K562 (cell line): Measurements from ENCODE around the gene SNW1. TPM values are rescaled to one million over a fixed set of nuclear protein-coding genes. Genes with fewer than 3 reads are reported as not detected.

ENCODE experiments used
- ATAC-seq: fragments of 200-7000 bp; cut with Tn5 transposase; 3 replicates; pipeline ENCODE4 v1.9.1; 2020; ENCODE audit warnings: moderate library complexity
- BruUV-seq: library from RNA; stranded (reverse); fragments of 400-500 nt; replicated peaks from 2 replicates; lab custom pipeline; 2021; lab: Mats Ljungman, UMichigan
- CTCF ChIA-PET: fragments of 300-600 bp; formaldehyde crosslinking; extraction: SDS; loops from one replicate; lab custom pipeline; 2021; ENCODE audit warnings: low intra/inter-chr PET ratio; lab: Yijun Ruan, JAX
- POLR2A ChIA-PET: fragments of 300-600, 350-650 bp; sonication (Branson Sonifier 250); formaldehyde crosslinking; extraction: SDS; loops from one replicate; lab custom pipeline; 2021; ENCODE audit warnings: antibody characterized with exemption, inconsistent platforms; lab: Yijun Ruan, JAX
- DNase-seq, 4 experiments: peaks; one replicate each; pipeline versions ENCODE4 v3.0.0 to v3.0.0-alpha.2; 2011 to 2018; ENCODE audit warnings: low spot score in 3 of 4, mixed read lengths in 3 of 4; ENCODE audit errors: extremely low read depth in 1 of 4
- FAIRE-seq: peaks from 2 replicates; lab custom pipeline; 2011; peaks lifted over from hg19 to GRCh38; lab: Jason Lieb, UNC
- H2AFZ ChIP-seq: 2 replicates; pipeline ENCODE4 v1.6.0; 2011; ENCODE audit warnings: low read depth, low read length, control low read depth, inconsistent platforms
- H3K27ac ChIP-seq: fragments of 200-600 bp; 3 replicates; pipeline ENCODE4 v1.8.0; 2011; ENCODE audit warnings: low read depth, mild to moderate bottlenecking, control low read depth, inconsistent platforms, low read length, moderate library complexity, mixed read lengths; ENCODE audit errors: extremely low read depth
- H3K27me3 ChIP-seq, 2 experiments: fragments of 300-600 bp in 1 of 2; 2 replicates in 1 of 2; 3 replicates in 1 of 2; pipeline versions ENCODE4 v1.6.0 to v1.8.0; 2011; ENCODE audit warnings: inconsistent platforms in 2 of 2, low read length in 2 of 2, mild to moderate bottlenecking in 1 of 2, mixed read lengths in 1 of 2, moderate library complexity in 1 of 2; ENCODE audit not compliant: control insufficient read depth in 2 of 2, insufficient read depth in 2 of 2
- H3K36me3 ChIP-seq: fragments of 300-600 bp; 3 replicates; pipeline ENCODE4 v1.8.0; 2011; ENCODE audit warnings: mild to moderate bottlenecking, low read length, inconsistent platforms; ENCODE audit not compliant: control insufficient read depth, insufficient read depth
- H3K4me1 ChIP-seq, 2 experiments: fragments of 200-600 bp in 1 of 2; replicated peaks in 1 of 2; 2 replicates in 1 of 2; 3 replicates in 1 of 2; pipeline versions ENCODE4 v1.5.1 to v1.8.0; 2011; ENCODE audit warnings: inconsistent platforms in 2 of 2, low read length in 2 of 2, mild to moderate bottlenecking in 1 of 2, mixed read lengths in 1 of 2, moderate library complexity in 1 of 2; ENCODE audit not compliant: control insufficient read depth in 2 of 2, insufficient read depth in 2 of 2
- H3K4me2 ChIP-seq: 2 replicates; pipeline ENCODE4 v1.6.1; 2011; ENCODE audit warnings: low read length, control low read depth, inconsistent platforms, mixed read lengths; ENCODE audit not compliant: insufficient read depth
- H3K4me3 ChIP-seq: fragments of 200-600 bp; sonication (generic), shearing (Covaris generic); 2 replicates; pipeline ENCODE4 v1.5.1; 2016; ENCODE audit warnings: control low read depth, inconsistent platforms
- H3K79me2 ChIP-seq: fragments of 200-600 bp; 3 replicates; pipeline ENCODE4 v1.8.0; 2011; ENCODE audit warnings: low read length, inconsistent platforms; ENCODE audit not compliant: control insufficient read depth, insufficient read depth
- H3K9ac ChIP-seq, 2 experiments: 2 replicates each; pipeline versions ENCODE4 v1.6.0 to v1.6.1; 2011; ENCODE audit warnings: low read depth in 2 of 2, low read length in 2 of 2, control low read depth in 1 of 2, inconsistent platforms in 1 of 2, mild to moderate bottlenecking in 1 of 2, mixed read lengths in 1 of 2; ENCODE audit not compliant: insufficient read depth in 1 of 2
- H3K9me1 ChIP-seq: one replicate; pipeline ENCODE4 v1.6.0; 2011; ENCODE audit warnings: inconsistent platforms, mild to moderate bottlenecking, low read length, moderate library complexity; ENCODE audit not compliant: control insufficient read depth, insufficient read depth
- H3K9me3 ChIP-seq: replicated peaks from 2 replicates; pipeline ENCODE4 v1.5.1; 2011; ENCODE audit warnings: low read depth, low read length, inconsistent platforms; ENCODE audit not compliant: control insufficient read depth, insufficient read depth
- H4K20me1 ChIP-seq: replicated peaks from 2 replicates; pipeline ENCODE4 v1.6.1; 2011; ENCODE audit warnings: low read length, inconsistent platforms, mixed read lengths; ENCODE audit not compliant: control insufficient read depth, insufficient read depth
- CHAMP1 ChIP-seq: fragments of 450-650 bp; IDR thresholded peaks from 2 replicates; pipeline ENCODE4 v1.6.1; 2016; ENCODE audit warnings: mild to moderate bottlenecking
- FUS ChIP-seq: fragments of 200-400 bp; formaldehyde crosslinking; optimal IDR thresholded peaks from 2 replicates; pipeline ENCODE3; 2017; ENCODE audit warnings: low read depth, low read length
- HMG20A ChIP-seq: fragments of 450-650 bp; formaldehyde crosslinking; conservative IDR thresholded peaks from 2 replicates; pipeline ENCODE4 v1.4.0; 2020; ENCODE audit warnings: mild to moderate bottlenecking, mixed read lengths
- HMGN3 ChIP-seq: IDR thresholded peaks from 2 replicates; pipeline ENCODE4 v1.6.1; 2011; ENCODE audit warnings: borderline replicate concordance, low read depth, mild to moderate bottlenecking, mixed read lengths, low read length; ENCODE audit not compliant: insufficient read length; ENCODE audit errors: extremely low read depth
- MXD1 ChIP-seq: fragments of 250-450 bp; sonication (Bioruptor Pico); IDR thresholded peaks from 2 replicates; pipeline ENCODE4 v1.8.0; 2021; ENCODE audit warnings: borderline replicate concordance, mild to moderate bottlenecking, moderate library complexity; ENCODE audit not compliant: poor library complexity, severe bottlenecking
- NCOA2 ChIP-seq, 2 experiments: fragments of 450-650 bp; IDR thresholded peaks; 2 replicates each; pipeline ENCODE4 v1.6.1; 2018; ENCODE audit warnings: mild to moderate bottlenecking in 2 of 2, moderate library complexity in 1 of 2; ENCODE audit not compliant: partially characterized antibody in 2 of 2
- NFE2L1 ChIP-seq: fragments of 450-650 bp; IDR thresholded peaks from 2 replicates; pipeline ENCODE4 v1.6.1; 2016; ENCODE audit warnings: missing genetic modification characterization, low read depth, mild to moderate bottlenecking, missing compliant biosample characterization, moderate library complexity, borderline replicate concordance
- PHF20 ChIP-seq: fragments of 450-650 bp; IDR thresholded peaks from 2 replicates; pipeline ENCODE4 v1.6.1; 2018; ENCODE audit not compliant: partially characterized antibody
- RAD21 ChIP-seq, 2 experiments: fragments of 250-450 bp in 1 of 2; fragments of 450-650 bp in 1 of 2; sonication (Bioruptor Pico) in 1 of 2; formaldehyde crosslinking in 1 of 2; IDR thresholded peaks in 1 of 2; conservative IDR thresholded peaks in 1 of 2; 2 replicates each; pipeline versions ENCODE4 v1.4.0 to v1.8.0; 2020 to 2022; ENCODE audit warnings: mild to moderate bottlenecking in 2 of 2, moderate library complexity in 1 of 2
- SIN3B ChIP-seq: fragments of 450-650 bp; IDR thresholded peaks from 2 replicates; pipeline ENCODE4 v1.6.1; 2017; ENCODE audit warnings: low read depth, mild to moderate bottlenecking, moderate library complexity
- SLC30A9 ChIP-seq: fragments of 250-450 bp; sonication (Bioruptor Pico); IDR thresholded peaks from 2 replicates; pipeline ENCODE4 v1.8.0; 2022; ENCODE audit warnings: mild to moderate bottlenecking, moderate library complexity
- SNAPC5 ChIP-seq: fragments of 250-450 bp; sonication (Bioruptor Pico); IDR thresholded peaks from 2 replicates; pipeline ENCODE4 v1.8.0; 2021; ENCODE audit warnings: moderate library complexity, mild to moderate bottlenecking, inconsistent platforms
- TAF9B ChIP-seq: fragments of 450-650 bp; IDR thresholded peaks from 2 replicates; pipeline ENCODE4 v1.6.1; 2018; ENCODE audit warnings: mild to moderate bottlenecking; ENCODE audit not compliant: partially characterized antibody
- TCFL5 ChIP-seq: fragments of 250-450 bp; sonication (Bioruptor Pico); conservative IDR thresholded peaks from 2 replicates; pipeline ENCODE4 v1.6.1; 2021; ENCODE audit warnings: mild to moderate bottlenecking, moderate library complexity, matching md5 sums
- ZBTB43 ChIP-seq: sonication (generic); formaldehyde crosslinking; IDR thresholded peaks from 2 replicates; pipeline ENCODE4 v1.8.0; 2023; ENCODE audit warnings: mild to moderate bottlenecking, missing genetic modification reagents
- ZBTB8A ChIP-seq: fragments of 450-650 bp; IDR thresholded peaks from 2 replicates; pipeline ENCODE4 v1.6.1; 2018; ENCODE audit warnings: mild to moderate bottlenecking, moderate library complexity; ENCODE audit not compliant: partially characterized antibody
- ZEB2 ChIP-seq: fragments of 450-650 bp; IDR thresholded peaks from 2 replicates; pipeline ENCODE4 v1.6.1; 2016
- ZNF24 ChIP-seq: fragments of 450-650 bp; IDR thresholded peaks from 2 replicates; pipeline ENCODE4 v1.6.1; 2016
- ZNF431 ChIP-seq: sonication (generic); formaldehyde crosslinking; IDR thresholded peaks from 2 replicates; pipeline ENCODE4 v1.8.0; 2022; ENCODE audit warnings: mild to moderate bottlenecking, missing genetic modification reagents
- ZNF696 ChIP-seq: fragments of 250-450 bp; sonication (Bioruptor Pico); conservative IDR thresholded peaks from 2 replicates; pipeline ENCODE4 v1.4.0; 2020; ENCODE audit warnings: mild to moderate bottlenecking, moderate library complexity
- WGBS: fragments of 100-300 bp; shearing (Covaris generic); methylation state at CpG from one replicate; pipeline ENCODE4 v1.1.6; 2016; ENCODE audit warnings: low coverage, mixed read lengths; ENCODE audit not compliant: insufficient coverage; ENCODE audit errors: missing lambda C conversion rate; 5-methylcytosine and 5-hydroxymethylcytosine counted together
- in situ Hi-C: fragments of 300-500 bp; cut with MboI; formaldehyde crosslinking; loops from 4 replicates; pipeline ENCODE4 v1.15.0; 2018; ENCODE audit warnings: inconsistent platforms, mixed read lengths
- intact Hi-C: fragments of 100-400 bp; cut with micrococcal nuclease; formaldehyde crosslinking; loops from 2 replicates; pipeline ENCODE4 v1.14.2; 2022
- polyA plus RNA-seq, 8 experiments: library from polyadenylated mRNA; depleted of rRNA in 4 of 8; stranded (reverse) in 5 of 8; unstranded in 3 of 8; fragments of >200 nt; fragmentation: Nextera tagmentation in 2 of 8; fragmentation: Illumina TruSeq in 1 of 8; extraction: Ambion mirVana in 2 of 8; extraction: Trizol in 1 of 8; gene quantifications; 2 replicates each; pipeline versions ENCODE4 v1.2.1 to v1.2.3, GENCODE V29; 2011 to 2014; ENCODE audit warnings: inconsistent platforms in 1 of 8, missing spikeins in 1 of 8
- total RNA-seq, 7 experiments: library from RNA; depleted of rRNA in 6 of 7; stranded (reverse); fragments of >200 nt in 6 of 7; fragmentation: Illumina TruSeq in 2 of 7; extraction: Trizol in 2 of 7; gene quantifications; 2 replicates each; pipeline versions ENCODE4 v1.2.1 to v1.2.3, GENCODE V29; 2011 to 2021; ENCODE audit warnings: low replicate concordance in 1 of 7

SNW1 gene
- total and polyA plus RNA-seq, 9 of the 15 experiments (the other 6 are each of a cell fraction or from before 2014, with no cell fraction given) = 64.4 to 143 (median 98.2) TPM

- Histone ChIP-seq H3K4me1 (no peaks in the 10 kb centered on the region; a peak in 1 of 5 replicates), H4K20me1 (no peaks in the 10 kb centered on the region), H3K9me1 (no peaks in the 10 kb centered on the region), H2AFZ (no peak overlapping the region), H3K4me2 (no peak overlapping the region), H3K27ac (no peak overlapping the region), H3K9me3 (no peaks in the 10 kb centered on the region), H3K4me3 (no peak overlapping the region), H3K9ac (no peak overlapping the region), H3K27me3 (no peaks in the 10 kb centered on the region), H3K79me2 (no peaks in the 10 kb centered on the region)
- POLR2A ChIA-PET = no interaction called here
- CTCF ChIA-PET = no interaction called here
- no peak for ATAC-seq
- in situ Hi-C loops = no loop called here
- BruUV-seq = no TSS peak
- no peak for DNase-seq
- TF ChIP-seq PHF20 = no peak
- no peak for TF ChIP-seq HMGN3
- TF ChIP-seq TAF9B = no peak
- TF ChIP-seq FUS = no peak
- TF ChIP-seq ZEB2 = no peak
- TF ChIP-seq TCFL5 (CRISPR knock-in tag) = no peak
- no peak for TF ChIP-seq CHAMP1
- no peak for TF ChIP-seq SIN3B
- TF ChIP-seq ZBTB8A = no peak
- TF ChIP-seq SLC30A9 = no peak
- TF ChIP-seq ZBTB43 (CRISPR knock-in tag) = no peak
- TF ChIP-seq ZNF431 (CRISPR knock-in tag) = no peak
- no peak for TF ChIP-seq NFE2L1
- no peak for TF ChIP-seq NCOA2 (IDR thresholded peaks at IDR 0.05; ENCODE audit: partially characterized antibody in 2 of 2)
- TF ChIP-seq MXD1 (CRISPR knock-in tag) = no peak
- no peak for TF ChIP-seq ZNF24
- TF ChIP-seq ZNF696 (CRISPR knock-in tag) = no peak
- TF ChIP-seq HMG20A (CRISPR knock-in tag) = no peak
- no peak for TF ChIP-seq SNAPC5 (CRISPR knock-in tag)
- no peak for TF ChIP-seq RAD21 (CRISPR knock-in tag; conservative IDR thresholded peaks at IDR 0.05 in 1 of 2, IDR thresholded peaks at IDR 0.05 in 1 of 2)
- TF ChIP-seq, all 486 proteins: peak for 0
- intact Hi-C loops = no loop called here
- peaks cover 46% of the 10 kb centered on the region; the same call in 2 of the 3 replicates for H3K36me3 ChIP-seq
- FAIRE-seq = no peak
- 100% methylated on average over 1 of the region's 2 CpGs for WGBS
Measured at GRCh38 chr14:77691259-77691658, 69.7 kb downstream of the SNW1 start.
